HUES64 (cell line): ENCODE measurements around the gene TPBG.
"Not testable (repeated sequence)": the region's sequence is repeated elsewhere in the genome, so short reads cannot be mapped to it uniquely, and the experiment has no call there.

Experiments
- H3K27ac ChIP-seq: 2 replicates; pipeline ENCODE4 v1.7.0; 2013; ENCODE audit warnings: low read depth, low read length, inconsistent platforms
- H3K27me3 ChIP-seq: 2 replicates; pipeline ENCODE4 v1.6.1; 2013; ENCODE audit warnings: mild to moderate bottlenecking, low read length; ENCODE audit not compliant: insufficient read depth
- H3K36me3 ChIP-seq: 2 replicates; pipeline ENCODE4 v1.6.1; 2013; ENCODE audit warnings: mild to moderate bottlenecking, low read length; ENCODE audit not compliant: insufficient read depth
- H3K4me1 ChIP-seq: 2 replicates; pipeline ENCODE4 v1.6.1; 2013; ENCODE audit warnings: mild to moderate bottlenecking, low read length, moderate library complexity; ENCODE audit not compliant: insufficient read depth
- H3K4me3 ChIP-seq: 2 replicates; pipeline ENCODE4 v1.5.1; 2013; ENCODE audit warnings: mild to moderate bottlenecking, low read length, moderate library complexity
- H3K9ac ChIP-seq: 2 replicates; pipeline ENCODE4 v1.6.1; 2013; ENCODE audit warnings: mild to moderate bottlenecking, low read depth, low read length
- H3K9me3 ChIP-seq: 2 replicates; pipeline ENCODE4 v1.6.1; 2013; ENCODE audit warnings: low read depth, low read length; ENCODE audit not compliant: insufficient read depth
- WGBS: fragments of 150-250, 120-280 bp; methylation state at CpG from one replicate; pipeline ENCODE4 v1.1.7; 2013; ENCODE audit warnings: missing lambda C conversion rate; 5-methylcytosine and 5-hydroxymethylcytosine counted together

Gene TPBG

DNA sequence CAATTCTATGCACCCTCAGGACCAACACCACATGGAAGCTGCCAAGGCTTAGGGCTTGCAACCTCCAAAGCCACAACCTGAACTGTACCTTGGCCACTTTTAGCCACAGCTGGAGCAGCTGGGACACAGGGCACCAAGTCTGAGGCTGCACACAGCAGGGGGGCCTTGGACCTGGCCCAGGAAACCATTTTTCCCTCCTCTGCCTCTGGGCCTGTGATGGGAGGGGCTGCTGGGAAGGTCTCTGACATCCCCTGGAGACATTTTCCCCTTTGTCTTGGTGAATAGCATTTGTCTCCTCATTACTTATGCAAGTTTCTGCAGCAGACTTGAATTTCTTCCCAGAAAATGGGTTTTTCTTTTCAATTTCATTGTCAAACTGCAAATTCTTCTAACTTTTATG is 13.0 kb downstream of the TPBG start:
- Histone ChIP-seq H3K9ac (no peak overlapping the region), H3K9me3 (peaks cover 7% of the 10 kb centered on the region), H3K27me3 (no peaks in the 10 kb centered on the region), H3K4me3 (no peak overlapping the region), H3K27ac (no peak overlapping the region), H3K36me3 (no peaks in the 10 kb centered on the region), H3K4me1 (peaks cover 5% of the 10 kb centered on the region)

DNA sequence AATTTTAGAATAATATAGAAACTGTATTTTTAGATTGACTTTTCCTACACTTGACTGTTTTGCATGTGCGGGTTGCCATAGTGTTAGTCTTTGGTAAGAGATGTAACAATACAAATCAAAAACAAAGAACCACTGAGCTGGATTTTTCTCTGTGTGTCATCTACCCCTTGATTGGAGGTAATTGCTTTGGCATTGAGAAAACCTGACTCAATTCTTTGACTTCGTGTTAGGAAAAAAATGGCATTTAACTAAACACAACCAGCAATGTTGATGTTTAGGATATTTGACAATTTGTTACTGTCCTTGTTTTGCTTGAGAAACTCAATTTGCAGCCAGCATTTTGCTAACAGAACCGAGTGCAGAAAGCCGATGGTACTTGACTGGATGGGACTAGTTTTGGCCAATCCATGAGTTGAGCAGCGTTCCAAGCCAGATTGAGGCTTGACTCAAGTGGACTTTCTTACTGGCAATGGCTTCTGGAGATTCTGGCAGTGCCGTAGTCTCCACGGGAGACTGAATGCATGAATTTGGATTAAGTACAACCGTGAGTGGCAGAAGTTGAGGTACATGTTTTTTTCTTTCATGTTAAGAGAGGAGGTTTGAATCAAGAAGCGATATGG is 17.1 kb downstream of the TPBG start:
- no peaks in the 10 kb centered on the region for H3K27me3 ChIP-seq
- H3K36me3 ChIP-seq = no peaks in the 10 kb centered on the region
- WGBS = 94% methylated on average over 8 of the region's 9 CpGs
- H3K4me3 ChIP-seq = no peak overlapping the region
- H3K4me1 ChIP-seq = peaks cover 27% of the 10 kb centered on the region
- no peak overlapping the region for H3K9ac ChIP-seq
- peaks cover 7% of the 10 kb centered on the region for H3K9me3 ChIP-seq
- H3K27ac ChIP-seq = no peak overlapping the region

DNA sequence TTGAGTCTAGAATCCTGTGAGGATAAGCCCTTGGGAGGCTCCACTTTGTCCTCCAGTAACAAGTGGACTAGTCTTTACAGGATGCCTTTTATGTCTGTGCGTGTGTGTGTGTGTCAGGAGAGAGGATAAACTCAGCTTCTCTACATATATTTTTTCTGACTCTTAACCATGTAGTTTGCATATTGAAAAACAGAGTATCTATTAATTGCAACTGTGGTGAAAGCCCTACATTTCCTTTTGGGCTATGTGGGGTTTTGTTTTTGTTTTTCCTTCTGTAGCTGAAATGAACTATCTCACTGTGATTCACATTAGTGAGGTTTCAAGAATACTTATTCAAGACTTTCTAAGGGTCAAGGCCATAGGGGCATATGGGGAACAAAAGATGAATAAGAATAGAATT is 17.7 kb downstream of the TPBG start:
- no CpG with 5 or more reads among the region's 1 CpG for WGBS
- Histone ChIP-seq H3K4me3 (no peak overlapping the region), H3K27ac (no peak overlapping the region), H3K9me3 (peaks cover 4% of the 10 kb centered on the region), H3K27me3 (no peaks in the 10 kb centered on the region), H3K36me3 (no peaks in the 10 kb centered on the region), H3K9ac (no peak overlapping the region), H3K4me1 (peaks cover 31% of the 10 kb centered on the region)

DNA sequence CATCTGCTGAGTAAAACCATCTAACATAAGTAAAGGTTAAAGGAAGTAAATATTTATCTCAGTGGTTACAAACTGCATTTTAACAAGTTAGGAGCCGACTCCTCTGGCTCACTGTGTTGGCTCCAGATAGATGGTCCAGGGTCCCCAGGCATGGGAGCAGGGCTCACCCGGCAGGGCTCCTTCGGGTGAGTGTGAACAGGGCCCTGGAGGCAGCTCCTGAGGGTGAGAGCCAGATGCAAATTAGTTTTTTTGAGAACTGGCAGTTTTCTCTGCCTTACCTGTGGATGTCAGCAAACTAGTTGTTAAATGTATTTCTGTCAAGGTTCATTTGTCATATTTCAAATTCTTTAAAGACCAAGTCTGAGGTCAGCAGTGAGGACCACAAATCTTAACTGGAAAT is 21.5 kb downstream of the TPBG start:
- Histone ChIP-seq H3K9me3 (no peaks in the 10 kb centered on the region), H3K36me3 (no peaks in the 10 kb centered on the region), H3K4me3 (no peak overlapping the region), H3K9ac (no peak overlapping the region), H3K27me3 (no peaks in the 10 kb centered on the region), H3K27ac (no peak overlapping the region), H3K4me1 (peaks cover 31% of the 10 kb centered on the region)
- WGBS = 41% methylated on average over 3 of the region's 3 CpGs

DNA sequence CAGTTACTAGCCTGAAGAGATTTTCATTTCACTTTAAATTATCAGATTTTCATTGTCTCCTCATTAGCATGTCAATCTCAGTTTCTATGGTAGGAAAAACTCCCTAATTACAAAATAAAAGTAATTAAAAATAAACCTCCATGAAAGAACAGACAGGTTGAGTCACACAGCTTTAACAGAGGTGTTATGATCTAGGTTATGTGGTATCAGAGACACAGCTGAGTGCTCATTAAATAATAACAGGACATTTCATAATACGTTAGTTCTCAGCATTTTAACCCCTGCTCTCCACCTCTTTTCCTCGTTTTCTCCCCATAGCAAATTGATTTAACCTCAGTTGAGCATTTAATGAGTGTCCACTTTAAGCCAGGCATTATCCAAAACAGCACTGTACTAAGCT is 21.9 kb downstream of the TPBG start:
- Histone ChIP-seq H3K27me3 (no peaks in the 10 kb centered on the region), H3K4me3 (no peak overlapping the region), H3K27ac (no peak overlapping the region), H3K36me3 (no peaks in the 10 kb centered on the region), H3K4me1 (peaks cover 31% of the 10 kb centered on the region), H3K9ac (no peak overlapping the region), H3K9me3 (no peaks in the 10 kb centered on the region)
- 81% methylated on average over 2 of the region's 2 CpGs for WGBS

DNA sequence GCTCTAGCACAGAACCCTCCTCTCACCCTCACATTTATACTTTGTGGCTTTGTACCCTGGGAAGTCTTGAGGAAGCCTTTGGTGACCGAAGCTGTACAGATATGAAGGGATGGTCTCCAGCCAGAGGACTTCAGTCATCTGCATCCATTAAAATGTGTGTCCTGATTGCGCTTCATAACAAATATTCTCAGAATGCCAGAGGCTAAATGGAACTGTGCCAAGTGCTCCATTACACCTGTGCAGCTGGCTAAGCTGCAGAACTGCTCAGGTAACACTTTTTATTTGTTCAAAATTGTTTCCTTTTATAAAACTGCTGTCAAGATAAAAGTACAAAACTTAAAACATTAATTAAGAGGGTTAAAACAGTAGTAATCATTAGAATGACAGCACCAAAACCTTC is 22.3 kb downstream of the TPBG start:
- Histone ChIP-seq H3K27ac (no peak overlapping the region), H3K4me3 (no peak overlapping the region), H3K9ac (no peak overlapping the region), H3K9me3 (no peaks in the 10 kb centered on the region), H3K4me1 (peaks cover 31% of the 10 kb centered on the region), H3K36me3 (no peaks in the 10 kb centered on the region), H3K27me3 (no peaks in the 10 kb centered on the region)
- WGBS = 95% methylated on average over 2 of the region's 2 CpGs

DNA sequence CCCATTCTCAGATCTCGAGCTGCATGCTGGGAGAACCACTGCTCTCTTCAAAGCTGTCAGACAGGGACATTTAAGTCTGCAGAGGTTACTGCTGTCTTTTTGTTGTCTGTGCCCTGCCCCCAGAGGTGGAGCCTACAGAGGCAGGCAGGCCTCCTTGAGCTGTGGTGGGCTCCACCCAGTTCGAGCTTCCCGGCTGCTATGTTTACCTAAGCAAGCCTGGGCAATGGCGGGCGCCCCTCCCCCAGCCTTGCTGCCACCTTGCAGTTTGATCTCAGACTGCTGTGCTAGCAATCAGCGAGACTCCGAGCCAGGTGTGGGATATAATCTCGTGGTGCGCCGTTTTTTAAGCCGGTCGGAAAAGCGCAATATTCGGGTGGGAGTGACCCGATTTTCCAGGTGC is 31.2 kb downstream of the TPBG start:
- peaks cover 23% of the 10 kb centered on the region for H3K4me1 ChIP-seq
- not testable (repeated sequence) for H3K4me3 ChIP-seq, H3K9me3 ChIP-seq, H3K27ac ChIP-seq, H3K36me3 ChIP-seq, H3K9ac ChIP-seq, H3K27me3 ChIP-seq
- 68% methylated on average over 15 of the region's 15 CpGs for WGBS

DNA sequence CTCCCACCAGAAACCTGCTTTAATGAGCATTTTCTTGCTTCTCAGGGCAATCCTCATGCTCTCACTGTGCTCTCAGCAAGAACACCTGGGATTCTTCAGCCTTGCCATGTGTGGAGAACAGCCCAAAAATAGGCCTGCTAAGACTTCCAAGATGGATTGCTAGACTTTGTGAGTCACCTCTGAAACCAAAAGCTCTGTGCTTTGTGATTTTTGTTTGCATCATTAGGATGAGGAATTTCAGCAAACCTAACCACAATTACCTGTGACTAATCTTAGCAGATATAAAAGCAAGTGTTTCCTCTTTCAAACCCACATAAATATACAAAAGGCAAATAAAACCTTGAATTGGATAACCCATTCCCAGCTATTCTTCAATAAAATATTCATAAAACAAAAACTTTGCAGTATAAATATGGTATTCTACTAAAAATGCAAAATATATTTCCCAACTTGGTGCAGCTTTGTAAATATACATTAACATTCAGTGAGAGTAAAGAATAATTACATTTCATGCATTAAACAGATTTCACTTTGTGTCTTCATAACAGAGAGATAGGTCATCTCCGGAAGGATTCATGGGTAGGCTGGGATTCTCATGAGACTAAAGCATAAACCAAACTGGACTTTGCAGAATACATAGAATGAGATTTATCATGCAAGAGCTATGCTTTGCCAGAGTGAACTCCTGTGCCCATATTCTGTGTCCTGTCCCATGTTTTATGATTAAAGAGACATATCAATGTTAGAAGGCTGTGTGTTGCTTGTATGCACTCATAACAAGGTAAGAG is 33.5 kb downstream of the TPBG start:
- Histone ChIP-seq H3K9me3 (no peaks in the 10 kb centered on the region), H3K36me3 (no peaks in the 10 kb centered on the region), H3K9ac (no peak overlapping the region), H3K27ac (no peak overlapping the region), H3K27me3 (no peaks in the 10 kb centered on the region), H3K4me1 (peaks cover 23% of the 10 kb centered on the region), H3K4me3 (no peak overlapping the region)
- 100% methylated on average over 1 of the region's 1 CpG for WGBS

DNA sequence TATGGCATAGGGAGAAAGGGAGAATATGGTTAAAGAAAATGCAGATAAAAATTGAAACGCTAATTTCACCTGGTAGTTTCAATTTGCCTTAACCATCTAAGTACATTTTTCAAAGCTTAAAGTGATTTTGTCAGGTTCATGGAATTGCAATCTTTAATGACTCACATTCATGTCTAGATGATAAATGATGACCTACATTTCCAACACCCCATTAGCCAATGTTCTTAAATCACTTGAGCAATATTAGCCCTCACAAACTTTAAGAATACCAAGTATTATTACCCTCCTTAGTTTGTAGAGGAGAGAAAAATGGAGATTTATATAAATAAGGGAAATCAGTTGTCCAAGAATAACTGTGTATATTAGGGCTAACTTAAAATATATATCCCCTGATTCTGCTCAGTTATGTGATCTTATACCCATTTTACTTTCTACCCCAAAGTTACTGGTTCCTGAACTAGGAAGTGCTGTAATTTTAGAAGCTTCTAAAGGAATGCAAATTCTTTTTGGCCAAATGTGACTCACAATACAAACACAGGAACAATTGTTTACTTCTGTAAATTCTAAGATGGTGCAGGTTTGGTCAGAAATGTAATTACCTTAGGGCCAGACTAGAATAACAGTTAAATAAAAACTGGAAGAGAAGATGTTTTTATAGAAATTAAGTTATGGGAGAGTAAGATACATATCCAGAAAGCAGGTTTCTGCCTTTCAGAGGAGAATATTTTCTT is 34.5 kb downstream of the TPBG start:
- Histone ChIP-seq H3K4me1 (peaks cover 23% of the 10 kb centered on the region), H3K36me3 (no peaks in the 10 kb centered on the region), H3K9me3 (no peaks in the 10 kb centered on the region), H3K4me3 (no peak overlapping the region), H3K9ac (no peak overlapping the region), H3K27me3 (no peaks in the 10 kb centered on the region), H3K27ac (no peak overlapping the region)
- no CpG with 5 or more reads among the region's 1 CpG for WGBS

DNA sequence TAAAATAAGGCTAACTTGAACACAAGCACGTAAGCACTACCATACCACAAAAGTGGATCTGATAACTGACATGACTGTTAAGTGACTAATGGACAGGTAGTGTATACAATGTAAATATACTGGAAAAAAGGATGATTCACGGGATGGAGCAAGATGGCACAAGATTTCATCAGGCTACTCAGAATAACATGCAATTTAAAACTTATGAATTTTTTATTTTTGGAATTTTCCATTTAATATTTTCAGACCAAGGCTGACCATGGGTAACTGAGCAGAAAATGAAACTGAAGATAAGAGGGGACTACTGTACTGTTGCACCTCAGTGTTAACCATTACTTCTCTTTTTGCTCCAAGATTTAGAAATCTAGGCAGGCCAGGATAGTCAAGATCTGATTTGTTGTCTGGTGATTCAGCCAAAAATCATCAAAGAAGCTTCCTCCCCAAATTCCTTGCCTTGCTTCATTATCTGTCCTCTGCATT is 45.4 kb downstream of the TPBG start:
- WGBS = 100% methylated on average over 2 of the region's 2 CpGs
- Histone ChIP-seq H3K9me3 (no peaks in the 10 kb centered on the region), H3K27me3 (no peaks in the 10 kb centered on the region), H3K9ac (no peak overlapping the region), H3K27ac (no peak overlapping the region), H3K4me3 (no peak overlapping the region), H3K36me3 (no peaks in the 10 kb centered on the region), H3K4me1 (no peaks in the 10 kb centered on the region)

DNA sequence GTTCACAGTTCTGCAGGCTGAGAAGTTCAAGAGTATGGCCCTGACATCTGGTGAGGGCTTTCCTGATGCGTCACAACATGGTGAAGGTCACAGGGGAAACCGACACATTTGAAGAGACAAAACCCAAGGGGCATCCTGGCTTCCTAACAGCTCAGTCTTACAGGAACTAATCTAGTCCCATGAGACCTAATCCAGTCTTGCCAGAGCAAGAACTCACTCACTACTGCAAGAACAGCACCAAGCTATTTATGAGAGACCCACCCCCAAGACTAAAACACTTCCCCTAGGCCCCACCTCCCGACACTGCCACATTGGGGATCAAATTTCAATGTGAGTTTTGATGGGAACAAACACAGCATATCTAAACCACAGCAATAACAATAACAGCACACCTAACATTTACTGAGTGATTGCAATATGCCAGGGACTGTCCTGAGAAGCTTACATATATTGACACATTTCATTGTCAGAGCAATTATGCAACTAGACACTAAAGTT is 46.6 kb downstream of the TPBG start:
- Histone ChIP-seq H3K27ac (no peak overlapping the region), H3K9ac (no peak overlapping the region)
- WGBS = 92% methylated on average over 3 of the region's 3 CpGs

More for the DNA sequence above, 46.6 kb downstream of the TPBG start:
- Histone ChIP-seq H3K4me3 (no peak overlapping the region), H3K9me3 (no peaks in the 10 kb centered on the region), H3K27me3 (no peaks in the 10 kb centered on the region), H3K36me3 (no peaks in the 10 kb centered on the region), H3K4me1 (no peaks in the 10 kb centered on the region)
